Measurements from ENCODE around the gene POLR3E. TPM values are rescaled to one million over a fixed set of nuclear protein-coding genes. Genes with fewer than 3 reads are reported as not detected.
A peak's percentile ranks its signal among the peaks of the same experiment; 100 is the strongest.

Gene POLR3E, protein sequence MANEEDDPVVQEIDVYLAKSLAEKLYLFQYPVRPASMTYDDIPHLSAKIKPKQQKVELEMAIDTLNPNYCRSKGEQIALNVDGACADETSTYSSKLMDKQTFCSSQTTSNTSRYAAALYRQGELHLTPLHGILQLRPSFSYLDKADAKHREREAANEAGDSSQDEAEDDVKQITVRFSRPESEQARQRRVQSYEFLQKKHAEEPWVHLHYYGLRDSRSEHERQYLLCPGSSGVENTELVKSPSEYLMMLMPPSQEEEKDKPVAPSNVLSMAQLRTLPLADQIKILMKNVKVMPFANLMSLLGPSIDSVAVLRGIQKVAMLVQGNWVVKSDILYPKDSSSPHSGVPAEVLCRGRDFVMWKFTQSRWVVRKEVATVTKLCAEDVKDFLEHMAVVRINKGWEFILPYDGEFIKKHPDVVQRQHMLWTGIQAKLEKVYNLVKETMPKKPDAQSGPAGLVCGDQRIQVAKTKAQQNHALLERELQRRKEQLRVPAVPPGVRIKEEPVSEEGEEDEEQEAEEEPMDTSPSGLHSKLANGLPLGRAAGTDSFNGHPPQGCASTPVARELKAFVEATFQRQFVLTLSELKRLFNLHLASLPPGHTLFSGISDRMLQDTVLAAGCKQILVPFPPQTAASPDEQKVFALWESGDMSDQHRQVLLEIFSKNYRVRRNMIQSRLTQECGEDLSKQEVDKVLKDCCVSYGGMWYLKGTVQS
- 19.1 TPM for polyA plus RNA-seq (2012; ENCODE audit: low read depth, missing spikeins)

DNA sequence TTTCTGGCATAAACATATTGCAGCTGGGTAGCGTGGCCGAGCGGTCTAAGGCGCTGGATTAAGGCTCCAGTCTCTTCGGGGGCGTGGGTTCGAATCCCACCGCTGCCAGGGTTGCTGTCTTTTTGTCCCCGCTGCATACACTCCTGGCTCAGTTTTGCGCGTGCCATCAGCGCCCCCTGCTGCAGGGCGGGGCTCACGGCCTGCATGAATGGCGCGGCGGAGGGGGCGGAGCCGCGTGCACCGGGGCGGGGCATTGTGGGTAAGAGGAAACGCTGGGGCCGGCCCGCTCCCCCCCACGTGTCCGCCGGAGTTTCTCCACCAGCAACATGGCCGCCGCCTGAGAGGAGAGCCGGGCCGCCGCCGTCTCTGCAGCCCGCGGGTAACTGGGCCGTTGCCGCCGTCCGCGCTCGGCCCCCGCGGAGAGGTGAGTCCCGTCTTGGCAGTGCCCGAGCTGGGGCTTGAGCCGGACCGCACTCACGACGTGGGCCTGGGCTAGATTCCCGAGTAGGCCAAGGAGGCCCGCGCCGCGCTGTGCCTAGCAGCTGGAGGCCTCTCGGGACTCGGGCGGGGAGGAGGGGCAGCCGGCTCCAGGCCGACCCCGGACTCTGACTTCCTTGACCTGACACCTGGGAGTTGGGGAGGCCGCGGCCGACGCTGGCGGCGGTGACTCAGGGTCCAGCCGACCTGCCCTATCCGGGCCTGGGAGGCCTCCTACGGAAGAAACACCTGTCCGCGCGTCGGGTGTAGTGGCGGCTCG is at the start of gene POLR3E:
TSS of gene POLR3E (plus strand) at position 296 of the 757 bp plus-strand sequence. CDS start 5,560 bp downstream, outside the sequence.
- TF ChIP-seq POU2F2 (IDR thresholded peaks at IDR 0.05; ENCODE audit: low read depth, low read length): peak; percentile 91
- peak; percentile 55; the same call in 1 of the 2 replicates for TF ChIP-seq TAF1 (IDR thresholded peaks at IDR 0.05; ENCODE audit: low read depth, low read length)
- peak; percentile 6 for TF ChIP-seq PAX5 (IDR thresholded peaks at IDR 0.05; ENCODE audit: insufficient read depth, low read length, severe bottlenecking)
- no peak; the same call in 1 of the 2 replicates for TF ChIP-seq POLR2A (IDR thresholded peaks at IDR 0.05; ENCODE audit: low read depth, low read length)
- TF ChIP-seq POLR2AphosphoS5 (IDR thresholded peaks at IDR 0.05; ENCODE audit: low read depth, low read length): peak; percentile 40; the same call in 1 of the 2 replicates
- TF ChIP-seq SPI1 (IDR thresholded peaks at IDR 0.05; ENCODE audit: low read depth, low read length): peak; percentile 36
- DNase-seq (ENCODE audit: insufficient read length, low spot score): peak; percentile 85
- FAIRE-seq: peak; percentile 96

DNA sequence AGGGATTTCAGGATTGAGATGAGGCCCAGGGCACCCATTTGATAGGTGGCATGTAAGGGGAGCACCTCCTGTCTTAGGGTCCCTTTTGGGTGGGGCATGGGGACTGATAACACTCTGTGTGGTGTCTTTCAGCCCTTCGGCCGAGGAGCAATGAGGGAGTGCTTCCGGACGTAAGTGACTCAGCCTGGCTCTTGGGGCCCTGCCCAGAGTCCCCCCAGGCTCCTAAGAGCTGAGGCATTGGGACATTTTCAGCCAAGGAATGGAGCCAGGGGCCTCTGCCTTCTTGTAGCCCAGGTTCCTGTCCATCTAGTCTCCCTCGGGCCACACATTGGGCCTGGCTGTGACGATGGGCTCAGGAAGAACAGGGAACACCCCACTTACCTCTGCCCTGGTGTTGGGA is 46.7 kb upstream of the POLR3E start:
- TF ChIP-seq PAX5 (IDR thresholded peaks at IDR 0.05; ENCODE audit: insufficient read depth, low read length, severe bottlenecking): no peak
- FAIRE-seq (no peak), DNase-seq (ENCODE audit: insufficient read length, low spot score) (no peak)

DNA sequence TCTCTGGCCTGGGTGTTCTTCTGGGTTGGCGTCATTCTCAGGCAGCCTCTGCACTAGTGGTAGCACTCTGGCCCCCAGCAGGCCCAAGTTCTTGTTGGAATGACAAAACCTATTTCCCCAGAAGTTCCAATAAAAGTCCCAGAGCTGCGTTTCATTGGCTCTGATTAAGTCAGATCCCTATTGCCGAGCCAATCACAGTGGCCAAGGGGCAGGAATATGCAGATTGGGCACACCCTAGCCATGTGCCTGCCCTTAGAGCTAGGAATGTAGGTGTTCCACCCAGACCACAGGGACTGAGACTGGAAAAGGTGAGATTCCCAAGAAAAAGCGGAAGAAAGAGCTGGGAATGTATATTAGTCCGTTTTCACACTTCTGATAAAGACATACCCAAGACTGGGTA is 44.9 kb upstream of the POLR3E start:
- FAIRE-seq (no peak), DNase-seq (ENCODE audit: insufficient read length, low spot score) (no peak)
- no peak for TF ChIP-seq SPI1 (IDR thresholded peaks at IDR 0.05; ENCODE audit: low read depth, low read length)
- TF ChIP-seq POLR2AphosphoS5 (IDR thresholded peaks at IDR 0.05; ENCODE audit: low read depth, low read length): no peak
- no peak for TF ChIP-seq POU2F2 (IDR thresholded peaks at IDR 0.05; ENCODE audit: low read depth, low read length)
- TF ChIP-seq POLR2A (IDR thresholded peaks at IDR 0.05; ENCODE audit: low read depth, low read length): no peak
- no peak for TF ChIP-seq TAF1 (IDR thresholded peaks at IDR 0.05; ENCODE audit: low read depth, low read length)
- TF ChIP-seq PAX5 (IDR thresholded peaks at IDR 0.05; ENCODE audit: insufficient read depth, low read length, severe bottlenecking): no peak

DNA sequence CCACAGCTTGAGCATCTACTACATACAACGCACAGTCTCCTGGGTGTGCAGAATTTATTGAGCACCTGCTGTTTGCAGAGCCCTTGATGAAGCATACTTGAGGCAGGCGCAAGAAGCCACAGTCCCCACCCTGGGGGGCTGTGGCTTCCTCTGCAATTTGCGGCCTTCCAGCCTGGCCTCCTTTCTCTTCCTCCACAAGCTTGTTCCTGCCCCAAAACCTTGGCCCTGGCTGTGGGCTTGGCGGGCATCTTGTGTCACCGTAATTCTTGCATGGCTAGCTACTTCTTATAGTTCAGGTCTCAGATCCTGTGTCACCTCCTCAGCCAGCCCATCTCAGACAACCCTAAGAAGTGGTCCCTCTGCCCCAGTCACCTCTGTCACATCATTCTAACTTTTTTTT is 43.9 kb upstream of the POLR3E start:
- no peak for FAIRE-seq

DNA sequence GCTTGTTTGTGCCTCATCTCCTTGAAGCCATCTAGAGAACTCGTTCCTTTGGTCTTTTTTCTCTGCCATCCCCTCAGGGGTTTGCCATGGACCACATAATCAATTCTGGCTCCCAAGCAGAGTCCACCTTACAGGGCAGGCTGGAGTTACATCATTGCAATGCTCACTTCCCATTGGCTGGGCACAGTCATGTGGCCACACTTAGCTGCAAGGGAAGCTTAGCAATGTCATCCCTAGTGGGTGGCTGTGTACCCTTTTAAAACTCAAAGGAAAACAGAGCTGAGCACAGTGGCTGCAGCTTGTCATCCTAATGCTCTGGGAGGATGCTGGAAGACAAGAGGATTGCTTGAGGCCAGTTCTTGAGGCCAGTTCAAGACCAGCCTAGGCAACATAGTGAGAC is 41.9 kb upstream of the POLR3E start:
- FAIRE-seq: no peak
- no peak for TF ChIP-seq PAX5 (IDR thresholded peaks at IDR 0.05; ENCODE audit: insufficient read depth, low read length, severe bottlenecking)
- TF ChIP-seq SPI1 (IDR thresholded peaks at IDR 0.05; ENCODE audit: low read depth, low read length): no peak
- TF ChIP-seq TAF1 (IDR thresholded peaks at IDR 0.05; ENCODE audit: low read depth, low read length): no peak
- TF ChIP-seq POLR2A (IDR thresholded peaks at IDR 0.05; ENCODE audit: low read depth, low read length): no peak
- no peak for TF ChIP-seq POLR2AphosphoS5 (IDR thresholded peaks at IDR 0.05; ENCODE audit: low read depth, low read length)
- no peak for TF ChIP-seq POU2F2 (IDR thresholded peaks at IDR 0.05; ENCODE audit: low read depth, low read length)
- no peak for DNase-seq (ENCODE audit: insufficient read length, low spot score)

More for the DNA sequence above, 43.9 kb upstream of the POLR3E start:
- no peak for TF ChIP-seq SPI1 (IDR thresholded peaks at IDR 0.05; ENCODE audit: low read depth, low read length)
- TF ChIP-seq POU2F2 (IDR thresholded peaks at IDR 0.05; ENCODE audit: low read depth, low read length): no peak
- no peak for TF ChIP-seq PAX5 (IDR thresholded peaks at IDR 0.05; ENCODE audit: insufficient read depth, low read length, severe bottlenecking)
- TF ChIP-seq POLR2AphosphoS5 (IDR thresholded peaks at IDR 0.05; ENCODE audit: low read depth, low read length): no peak
- no peak for TF ChIP-seq POLR2A (IDR thresholded peaks at IDR 0.05; ENCODE audit: low read depth, low read length)
- TF ChIP-seq TAF1 (IDR thresholded peaks at IDR 0.05; ENCODE audit: low read depth, low read length): no peak
- no peak for DNase-seq (ENCODE audit: insufficient read length, low spot score)

DNA sequence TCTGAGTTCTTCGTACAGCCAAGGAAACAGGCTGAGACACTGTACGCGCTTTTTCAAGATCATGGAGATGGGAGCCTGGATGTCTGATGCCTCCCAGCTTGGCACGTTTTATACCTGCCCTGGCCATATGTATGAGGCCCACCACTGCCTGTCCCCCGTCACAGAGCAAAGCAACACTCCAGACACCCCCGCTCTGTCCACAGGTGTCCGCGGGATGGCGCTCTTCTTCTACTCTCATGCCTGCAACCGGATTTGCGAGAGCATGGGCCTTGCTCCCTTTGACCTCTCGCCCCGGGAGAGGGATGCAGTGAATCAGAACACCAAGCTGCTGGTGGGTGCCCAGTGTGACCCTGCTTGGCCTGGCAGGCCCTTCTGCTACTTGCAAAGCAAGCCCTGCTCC is 39.8 kb upstream of the POLR3E start:
- no peak for FAIRE-seq
- DNase-seq (ENCODE audit: insufficient read length, low spot score): no peak
- no peak for TF ChIP-seq SPI1 (IDR thresholded peaks at IDR 0.05; ENCODE audit: low read depth, low read length)
- TF ChIP-seq POLR2A (IDR thresholded peaks at IDR 0.05; ENCODE audit: low read depth, low read length): no peak
- no peak for TF ChIP-seq TAF1 (IDR thresholded peaks at IDR 0.05; ENCODE audit: low read depth, low read length)
- no peak for TF ChIP-seq POU2F2 (IDR thresholded peaks at IDR 0.05; ENCODE audit: low read depth, low read length)
- no peak for TF ChIP-seq PAX5 (IDR thresholded peaks at IDR 0.05; ENCODE audit: insufficient read depth, low read length, severe bottlenecking)
- TF ChIP-seq POLR2AphosphoS5 (IDR thresholded peaks at IDR 0.05; ENCODE audit: low read depth, low read length): no peak

DNA sequence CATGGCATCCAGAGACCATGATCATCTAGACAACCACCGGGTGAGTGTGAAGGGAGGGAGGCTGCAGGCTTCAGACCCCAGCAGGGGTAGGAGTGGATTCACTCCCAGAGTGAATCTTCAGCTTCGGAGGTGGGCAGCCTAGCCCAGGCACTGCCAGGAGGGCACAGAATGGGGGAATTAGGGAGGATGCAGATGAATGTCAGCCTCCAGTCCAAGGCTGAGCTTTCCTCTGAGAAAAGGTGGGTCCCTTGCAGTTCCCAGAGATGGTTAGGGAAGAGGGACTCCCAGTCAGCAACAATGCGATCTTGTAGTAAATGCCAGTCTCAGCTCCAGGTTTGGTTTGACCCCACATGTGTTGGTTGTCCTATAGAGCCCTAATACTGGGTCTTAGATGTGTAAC is 36.7 kb upstream of the POLR3E start:
- TF ChIP-seq TAF1 (IDR thresholded peaks at IDR 0.05; ENCODE audit: low read depth, low read length): no peak
- TF ChIP-seq PAX5 (IDR thresholded peaks at IDR 0.05; ENCODE audit: insufficient read depth, low read length, severe bottlenecking): no peak
- TF ChIP-seq POU2F2 (IDR thresholded peaks at IDR 0.05; ENCODE audit: low read depth, low read length): no peak
- no peak for TF ChIP-seq SPI1 (IDR thresholded peaks at IDR 0.05; ENCODE audit: low read depth, low read length)
- TF ChIP-seq POLR2A (IDR thresholded peaks at IDR 0.05; ENCODE audit: low read depth, low read length): no peak
- no peak for TF ChIP-seq POLR2AphosphoS5 (IDR thresholded peaks at IDR 0.05; ENCODE audit: low read depth, low read length)
- no peak for FAIRE-seq
- DNase-seq (ENCODE audit: insufficient read length, low spot score): no peak

DNA sequence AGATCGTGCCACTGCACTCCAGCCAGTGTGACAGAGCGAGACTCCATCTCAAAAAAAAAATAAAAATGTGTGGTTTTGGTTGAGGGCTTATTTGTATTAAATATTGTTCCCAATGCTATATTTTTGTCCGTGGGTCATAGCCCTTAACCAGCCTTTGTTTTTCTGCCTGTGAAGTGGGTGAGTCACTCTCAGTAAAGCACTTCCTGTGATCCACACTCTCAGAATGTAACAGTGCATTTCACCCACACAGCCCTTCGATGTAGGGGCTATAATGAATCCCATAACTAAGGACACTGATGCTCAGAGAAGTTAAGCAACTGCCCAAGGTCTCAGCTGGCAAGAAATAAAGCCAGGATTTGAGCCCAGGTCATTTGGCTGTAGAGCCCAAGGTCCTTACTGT is 34.7 kb upstream of the POLR3E start:
- no peak for TF ChIP-seq TAF1 (IDR thresholded peaks at IDR 0.05; ENCODE audit: low read depth, low read length)
- FAIRE-seq (no peak), DNase-seq (ENCODE audit: insufficient read length, low spot score) (no peak)

DNA sequence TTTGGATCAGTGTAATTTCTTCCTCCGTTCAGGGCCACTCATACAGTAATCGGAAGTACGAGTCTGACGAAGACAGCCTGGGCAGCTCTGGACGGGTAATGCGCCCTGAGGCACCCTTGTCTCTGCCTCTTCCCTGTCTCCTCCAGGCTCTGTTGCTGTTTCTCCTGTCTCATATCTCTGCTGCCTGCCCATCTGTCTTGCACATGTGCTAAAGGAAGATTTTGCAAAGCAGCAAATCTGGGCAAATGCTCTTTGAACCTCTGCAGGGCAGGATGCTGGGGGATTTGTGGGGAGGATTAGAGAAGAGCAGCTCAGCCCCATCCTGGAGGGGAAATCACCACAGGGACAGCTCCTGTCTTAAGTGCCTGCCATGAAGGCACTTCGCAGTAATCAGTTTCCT is 32.4 kb upstream of the POLR3E start:
- no peak for FAIRE-seq
- TF ChIP-seq SPI1 (IDR thresholded peaks at IDR 0.05; ENCODE audit: low read depth, low read length): no peak
- TF ChIP-seq POLR2AphosphoS5 (IDR thresholded peaks at IDR 0.05; ENCODE audit: low read depth, low read length): no peak
- TF ChIP-seq TAF1 (IDR thresholded peaks at IDR 0.05; ENCODE audit: low read depth, low read length): no peak
- no peak for TF ChIP-seq PAX5 (IDR thresholded peaks at IDR 0.05; ENCODE audit: insufficient read depth, low read length, severe bottlenecking)
- TF ChIP-seq POU2F2 (IDR thresholded peaks at IDR 0.05; ENCODE audit: low read depth, low read length): no peak
- TF ChIP-seq POLR2A (IDR thresholded peaks at IDR 0.05; ENCODE audit: low read depth, low read length): no peak
- DNase-seq (ENCODE audit: insufficient read length, low spot score): no peak
